ENCODE data around the gene PTPRM. TPM values are rescaled to one million over a fixed set of nuclear protein-coding genes. Genes with fewer than 3 reads are reported as not detected.

PTPRM gene
- total and polyA plus RNA-seq, 2 of the 4 experiments (the other 2 are of a cell fraction): 28.3 to 51.2 TPM

GRCh38 chr18:8303151-8303755 is 736.1 kb downstream of the PTPRM start:
- no peak for ATAC-seq (ENCODE audit: low read depth)
- Histone ChIP-seq H3K9ac (ENCODE audit: low read depth, low read length) (no peak overlapping the region), H2BK5ac (ENCODE audit: low read depth, low read length, poor library complexity, severe bottlenecking) (no peak overlapping the region), H4K8ac (ENCODE audit: low read depth in 2 of 2, low read length in 2 of 2) (no peak overlapping the region), H3K23ac (ENCODE audit: low read depth, low read length) (no peak overlapping the region), H3K56ac (ENCODE audit: extremely low read depth, insufficient read depth, low read length) (no peak overlapping the region), H3K9me3 (ENCODE audit: control insufficient read depth, insufficient read depth, low read length) (no peaks in the 10 kb centered on the region), H3K79me1 (ENCODE audit: low read depth in 1 of 2, low read length in 2 of 2) (no peaks in the 10 kb centered on the region), H2BK20ac (ENCODE audit: low read depth, low read length) (no peak overlapping the region), H3K4me2 (ENCODE audit: low read depth, low read length) (no peak overlapping the region), H3K27ac (ENCODE audit: insufficient read depth, low read length) (no peak overlapping the region), H2AK9ac (replicated peaks; ENCODE audit: low read depth, low read length, poor library complexity) (no peak overlapping the region), H2AFZ (replicated peaks; ENCODE audit: low read length, poor library complexity) (peak overlapping the region; percentile 65), H3K36me3 (ENCODE audit: control insufficient read depth, insufficient read depth, low read length) (peaks cover 2% of the 10 kb centered on the region; the same call in 1 of the 2 replicates), H3K4ac (ENCODE audit: low read depth, low read length) (no peak overlapping the region), H2BK15ac (ENCODE audit: low read depth, low read length) (no peak overlapping the region), H3K4me1 (ENCODE audit: control insufficient read depth, insufficient read depth, low read length) (peaks cover 4% of the 10 kb centered on the region), H3K18ac (ENCODE audit: low read depth, low read length) (no peak overlapping the region), H3K9me1 (ENCODE audit: insufficient read depth, low read length) (0 out of 2 replicates have a peak, but pooled peaks cover 5% of the 10 kb centered on the region), H4K5ac (ENCODE audit: low read depth, low read length) (peak overlapping the region; percentile 60; the same call in 1 of the 2 replicates), H3K4me3 (ENCODE audit: insufficient read depth, low read depth, low read length) (no peak overlapping the region), H3K27me3 (ENCODE audit: control insufficient read depth, insufficient read depth, low read length) (no peaks in the 10 kb centered on the region), H2AK5ac (ENCODE audit: low read depth, low read length) (no peak overlapping the region), H4K91ac (ENCODE audit: insufficient read depth, low read depth, low read length) (no peak overlapping the region), H3K14ac (replicated peaks; ENCODE audit: low read depth, low read length) (no peak overlapping the region), H4K20me1 (ENCODE audit: insufficient read depth, low read length) (no peaks in the 10 kb centered on the region), H2BK120ac (ENCODE audit: low read depth, low read length) (no peak overlapping the region)
- WGBS, 2 experiments (ENCODE audit: extremely low coverage in 2 of 2, insufficient read length in 1 of 2): 80% methylated on average over 4 of the region's 7 CpGs; no CpG with 5 or more reads in 1 of the 2 experiments
- POLR2A ChIA-PET (ENCODE audit: unreplicated experiment): no interaction called here
- intact Hi-C loops (cut with micrococcal nuclease) (no loop called here), dilution Hi-C loops (cut with HindIII; ENCODE audit: low sequenced_read_pairs, unreplicated experiment) (no loop called here), in situ Hi-C loops (cut with MboI; ENCODE audit: low sequenced_read_pairs) (no loop called here)
- DNase-seq: peak; percentile 41
- CTCF ChIA-PET: no interaction called here
- TF ChIP-seq ELK1 (IDR thresholded peaks at IDR 0.05; ENCODE audit: borderline replicate concordance, low read depth, low read length) (no peak), BHLHE40 (IDR thresholded peaks at IDR 0.05; ENCODE audit: low read depth, low read length) (no peak), CTCF (conservative IDR thresholded peaks at IDR 0.05; ENCODE audit: low read depth, low read length) (no peak), RFX5 (IDR thresholded peaks at IDR 0.05; ENCODE audit: low read depth, low read length) (no peak), MXI1 (IDR thresholded peaks at IDR 0.05; ENCODE audit: borderline replicate concordance, low read depth, low read length) (no peak), RCOR1 (IDR thresholded peaks at IDR 0.05; ENCODE audit: insufficient replicate concordance, low read length) (no peak), MAFK (IDR thresholded peaks at IDR 0.05; ENCODE audit: low read depth, low read length) (no peak), SMC3 (IDR thresholded peaks at IDR 0.05; ENCODE audit: low read depth, low read length) (no peak), MAZ (IDR thresholded peaks at IDR 0.05; ENCODE audit: borderline replicate concordance, low read depth, low read length) (no peak), CEBPB (IDR thresholded peaks at IDR 0.05; ENCODE audit: low read depth, low read length) (no peak), USF2 (IDR thresholded peaks at IDR 0.05; ENCODE audit: low read depth, low read length) (no peak)
- no TSS peak for BruUV-seq (replicated peaks)
